Endothelial cell of umbilical vein (primary cell): ENCODE results near the gene KRTAP11-1. TPM values are rescaled to one million over a fixed set of nuclear protein-coding genes. Genes with fewer than 3 reads are reported as not detected.

Experiments
- BruUV-seq: library from RNA; stranded (reverse); fragments of 400-500 nt; replicated peaks from 2 replicates; lab custom pipeline; 2021; lab: Mats Ljungman, UMichigan
- CTCF ChIA-PET: fragments of 300-600, 350-600 bp; sonication (Branson Sonifier 250); formaldehyde crosslinking; loops from one replicate; lab custom pipeline; 2021; ENCODE audit warnings: antibody characterized with exemption, inconsistent platforms; lab: Charles Lee
- POLR2A ChIA-PET: fragments of 300-600, 350-600 bp; sonication (Branson Sonifier 250); formaldehyde crosslinking; loops from one replicate; lab custom pipeline; 2021; ENCODE audit warnings: antibody characterized with exemption, inconsistent platforms; lab: Charles Lee
- DNase-seq: peaks from one replicate; pipeline ENCODE4 v3.0.0-alpha.2; 2011; ENCODE audit warnings: low read depth, low spot score
- FAIRE-seq: peaks from 2 replicates; lab custom pipeline; 2011; peaks lifted over from hg19 to GRCh38; lab: Jason Lieb, UNC
- H2AFZ ChIP-seq: 2 replicates; pipeline ENCODE4 v1.6.0; 2012; ENCODE audit warnings: low read depth, low read length, control low read depth, inconsistent platforms
- H3K27ac ChIP-seq: 2 replicates; pipeline ENCODE4 v1.5.1; 2011; ENCODE audit warnings: low read depth, mild to moderate bottlenecking, control low read depth, low read length, moderate library complexity; ENCODE audit not compliant: insufficient read depth
- H3K27me3 ChIP-seq, 2 experiments: 2 replicates each; pipeline versions ENCODE4 v1.6.0 to v1.6.1; 2011; ENCODE audit warnings: low read length in 2 of 2, mixed read lengths in 1 of 2; ENCODE audit not compliant: control insufficient read depth in 2 of 2, insufficient read depth in 2 of 2
- H3K36me3 ChIP-seq, 2 experiments: 2 replicates in 1 of 2; 3 replicates in 1 of 2; pipeline ENCODE4 v1.5.1; 2011; ENCODE audit warnings: low read length in 2 of 2, mild to moderate bottlenecking in 1 of 2, moderate library complexity in 1 of 2; ENCODE audit not compliant: control insufficient read depth in 2 of 2, insufficient read depth in 2 of 2; ENCODE audit errors: extremely low read depth in 1 of 2
- H3K4me1 ChIP-seq: 3 replicates; pipeline ENCODE4 v1.5.1; 2011; ENCODE audit warnings: mild to moderate bottlenecking, low read length; ENCODE audit not compliant: control insufficient read depth, insufficient read depth; ENCODE audit errors: extremely low read depth
- H3K4me2 ChIP-seq: 2 replicates; pipeline ENCODE4 v1.6.1; 2011; ENCODE audit warnings: low read length, control low read depth, mixed read lengths; ENCODE audit not compliant: insufficient read depth
- H3K4me3 ChIP-seq, 3 experiments: fragments of 200-600 bp in 1 of 3; sonication (generic), shearing (Covaris generic) in 1 of 3; replicated peaks in 1 of 3; 2 replicates each; pipeline ENCODE4 v1.5.1; 2011 to 2016; ENCODE audit warnings: control low read depth in 3 of 3, low read length in 3 of 3, mild to moderate bottlenecking in 2 of 3, inconsistent platforms in 1 of 3, low read depth in 1 of 3, moderate library complexity in 1 of 3; ENCODE audit not compliant: insufficient read depth in 1 of 3
- H3K79me2 ChIP-seq: 2 replicates; pipeline ENCODE4 v1.6.0; 2012; ENCODE audit warnings: low read length, inconsistent platforms; ENCODE audit not compliant: control insufficient read depth, insufficient read depth
- H3K9ac ChIP-seq: replicated peaks from 2 replicates; pipeline ENCODE3; 2011; ENCODE audit warnings: low read length, control low read depth; ENCODE audit not compliant: insufficient read depth; ENCODE audit errors: extremely low read depth
- H3K9me1 ChIP-seq: replicated peaks from 3 replicates; pipeline ENCODE4 v1.6.0; 2011; ENCODE audit warnings: mild to moderate bottlenecking, low read length; ENCODE audit not compliant: control insufficient read depth, insufficient read depth; ENCODE audit errors: extremely low read depth
- H3K9me3 ChIP-seq: replicated peaks from 2 replicates; pipeline ENCODE4 v1.5.1; 2012; ENCODE audit warnings: low read length, inconsistent platforms; ENCODE audit not compliant: control insufficient read depth, insufficient read depth
- H4K20me1 ChIP-seq: replicated peaks from 2 replicates; pipeline ENCODE3; 2011; ENCODE audit warnings: mild to moderate bottlenecking, low read length; ENCODE audit not compliant: control insufficient read depth, insufficient read depth; ENCODE audit errors: extremely low read depth
- CTCF ChIP-seq, 2 donors: IDR thresholded peaks; 1 replicate in 1 of 2; 2 replicates in 1 of 2; pipeline ENCODE4 v1.5.1; 2011; ENCODE audit warnings: low read length in 2 of 2, mild to moderate bottlenecking in 2 of 2, moderate library complexity in 2 of 2, control low read depth in 1 of 2, inconsistent platforms in 1 of 2, low read depth in 1 of 2; ENCODE audit not compliant: insufficient read depth in 1 of 2; ENCODE audit errors: extremely low read depth in 1 of 2
- EZH2 ChIP-seq: IDR thresholded peaks from 2 replicates; pipeline ENCODE4 v1.6.1; 2012; ENCODE audit warnings: borderline replicate concordance, low read depth, mild to moderate bottlenecking, moderate library complexity, low read length, inconsistent platforms; ENCODE audit not compliant: severe bottlenecking
- FOS ChIP-seq: IDR thresholded peaks from 2 replicates; pipeline ENCODE4 v1.6.1; 2011; ENCODE audit warnings: mild to moderate bottlenecking, low read length, moderate library complexity, borderline replicate concordance; ENCODE audit not compliant: insufficient read depth
- GATA2 ChIP-seq: IDR thresholded peaks from 2 replicates; pipeline ENCODE4 v1.7.0; 2011; ENCODE audit warnings: low read depth, mild to moderate bottlenecking, moderate library complexity, mixed read lengths, low read length; ENCODE audit not compliant: insufficient read length, insufficient read depth
- JUN ChIP-seq: IDR thresholded peaks from 2 replicates; pipeline ENCODE4 v1.6.1; 2011; ENCODE audit warnings: borderline replicate concordance, low read depth; ENCODE audit not compliant: insufficient read length, insufficient read depth
- MAX ChIP-seq: IDR thresholded peaks from 2 replicates; pipeline ENCODE4 v1.6.1; 2011; ENCODE audit not compliant: insufficient read depth, insufficient read length
- MYC ChIP-seq: IDR thresholded peaks from one replicate; pipeline ENCODE4 v1.6.1; 2011; ENCODE audit warnings: mild to moderate bottlenecking, low read depth, low read length
- POLR2A ChIP-seq: IDR thresholded peaks from 2 replicates; pipeline ENCODE4 v1.6.1; 2012; ENCODE audit warnings: low read depth, mild to moderate bottlenecking, control low read depth, low read length
- POLR2AphosphoS5 ChIP-seq: IDR thresholded peaks from 2 replicates; pipeline ENCODE4 v1.6.1; 2012; ENCODE audit warnings: low read depth, mild to moderate bottlenecking, control low read depth, low read length, moderate library complexity; ENCODE audit not compliant: insufficient read depth
- dilution Hi-C: fragments of 300-500 bp; cut with MboI; formaldehyde crosslinking; loops from one replicate; pipeline ENCODE4 v1.15.0; 2019; ENCODE audit warnings: low sequenced_read_pairs; ENCODE audit not compliant: extremely low pct_ligation_motif_present
- intact Hi-C: fragments of 100-400 bp; cut with micrococcal nuclease; formaldehyde crosslinking; loops from one replicate; pipeline ENCODE4 v1.10.0; 2022
- polyA plus RNA-seq, 4 experiments: library from polyadenylated mRNA; depleted of rRNA in 3 of 4; stranded (reverse) in 3 of 4; unstranded in 1 of 4; fragments of >200 nt; gene quantifications; 2 replicates each; pipeline versions ENCODE4 v1.2.1 to v1.2.3, GENCODE V29; 2011 to 2012; ENCODE audit warnings: missing spikeins in 1 of 4
- total RNA-seq: library from RNA; stranded (reverse); gene quantifications from 2 replicates; pipeline ENCODE4 v1.2.3, GENCODE V29; 2021

The KRTAP11-1 gene
- total and polyA plus RNA-seq, 2 donors (not counting 3 experiments of a cell fraction or from before 2014, with no cell fraction given) = not detected

- no peak for DNase-seq
- H3K4me2 ChIP-seq = no peak overlapping the region
- no peak overlapping the region for H3K9ac ChIP-seq
- H3K27me3 ChIP-seq = no peaks in the 10 kb centered on the region
- ChIA-PET POLR2A (no interaction called here), CTCF (no interaction called here)
- FAIRE-seq = no peak
- H3K4me1 ChIP-seq = no peaks in the 10 kb centered on the region
- peaks cover 6% of the 10 kb centered on the region for H3K9me3 ChIP-seq
- H3K79me2 ChIP-seq = no peaks in the 10 kb centered on the region
- no peak overlapping the region for H2AFZ ChIP-seq
- H3K4me3 ChIP-seq = no peak overlapping the region
- no peak overlapping the region for H3K27ac ChIP-seq
- no TSS peak for BruUV-seq
- TF ChIP-seq POLR2A (no peak), POLR2AphosphoS5 (no peak), FOS (no peak), MAX (no peak), GATA2 (no peak), EZH2 (no peak), CTCF (IDR thresholded peaks at IDR 0.05; ENCODE audit: extremely low read depth in 1 of 2, insufficient read depth in 1 of 2, low read depth in 1 of 2, low read length in 2 of 2) (no peak), JUN (no peak), MYC (no peak)
- no peaks in the 10 kb centered on the region for H3K36me3 ChIP-seq
- dilution Hi-C loops = no loop called here
- H4K20me1 ChIP-seq = no peaks in the 10 kb centered on the region
- no peaks in the 10 kb centered on the region for H3K9me1 ChIP-seq
- intact Hi-C loops = no loop called here
These were observed 1.7 kb upstream of the KRTAP11-1 start for GRCh38 chr21:30882866-30883597.
